Stimulated activated CD8-positive, alpha-beta memory T cell treated with anti-CD3 and anti-CD28 coated beads, Interleukin-7, amount 100 ng/mL, for 24 hours (primary cell): ENCODE results near the gene BHLHA15.

Experiments used
- DNase-seq: peaks from one replicate; pipeline ENCODE4 v3.0.0-alpha.2; 2020; ENCODE audit warnings: low read depth

The BHLHA15 gene

GRCh38 chr7:98211221-98211675, at the start of gene BHLHA15:
Gene BHLHA15 (plus strand): TSS chr7:98211439. CDS start chr7:98212310, 871 bp downstream.
- no peak for DNase-seq

- DNase-seq: no peak
These were observed 48.5 kb upstream of the BHLHA15 start for GRCh38 chr7:98162758-98163157.

GRCh38 chr7:98163269-98163668, 48.0 kb upstream of the BHLHA15 start:
- no peak for DNase-seq

GRCh38 chr7:98163704-98164494, 47.3 kb upstream of the BHLHA15 start:
- DNase-seq: no peak

- peak; percentile 23 for DNase-seq
These were observed 45.2 kb upstream of the BHLHA15 start for GRCh38 chr7:98165827-98166667.

GRCh38 chr7:98166668-98166970, 44.6 kb upstream of the BHLHA15 start:
- DNase-seq: no peak

GRCh38 chr7:98167653-98168052, 43.6 kb upstream of the BHLHA15 start:
- DNase-seq: no peak

- DNase-seq: peak; percentile 15
These were observed 42.9 kb upstream of the BHLHA15 start for GRCh38 chr7:98168181-98168903.

- no peak for DNase-seq
These were observed 42.2 kb upstream of the BHLHA15 start for GRCh38 chr7:98168904-98169621.

GRCh38 chr7:98170966-98171365, 40.3 kb upstream of the BHLHA15 start:
- DNase-seq: no peak

GRCh38 chr7:98171449-98171848, 39.8 kb upstream of the BHLHA15 start:
- DNase-seq: no peak

- no peak for DNase-seq
These were observed 36.6 kb upstream of the BHLHA15 start for GRCh38 chr7:98174334-98175259.

- DNase-seq: no peak
These were observed 35.8 kb upstream of the BHLHA15 start for GRCh38 chr7:98175260-98175940.

GRCh38 chr7:98177553-98177952, 33.7 kb upstream of the BHLHA15 start:
- DNase-seq: no peak

- DNase-seq: no peak
These were observed 32.9 kb upstream of the BHLHA15 start for GRCh38 chr7:98178321-98178720.

- DNase-seq: no peak
These were observed 32.3 kb upstream of the BHLHA15 start for GRCh38 chr7:98178762-98179490.

GRCh38 chr7:98180751-98181150, 30.5 kb upstream of the BHLHA15 start:
- no peak for DNase-seq

GRCh38 chr7:98185101-98185500, 26.1 kb upstream of the BHLHA15 start:
- DNase-seq: no peak

- no peak for DNase-seq
These were observed 24.6 kb upstream of the BHLHA15 start for GRCh38 chr7:98186452-98187137.
